ENCODE results near the gene STEAP3.

- TF ChIP-seq, protein P1, sequence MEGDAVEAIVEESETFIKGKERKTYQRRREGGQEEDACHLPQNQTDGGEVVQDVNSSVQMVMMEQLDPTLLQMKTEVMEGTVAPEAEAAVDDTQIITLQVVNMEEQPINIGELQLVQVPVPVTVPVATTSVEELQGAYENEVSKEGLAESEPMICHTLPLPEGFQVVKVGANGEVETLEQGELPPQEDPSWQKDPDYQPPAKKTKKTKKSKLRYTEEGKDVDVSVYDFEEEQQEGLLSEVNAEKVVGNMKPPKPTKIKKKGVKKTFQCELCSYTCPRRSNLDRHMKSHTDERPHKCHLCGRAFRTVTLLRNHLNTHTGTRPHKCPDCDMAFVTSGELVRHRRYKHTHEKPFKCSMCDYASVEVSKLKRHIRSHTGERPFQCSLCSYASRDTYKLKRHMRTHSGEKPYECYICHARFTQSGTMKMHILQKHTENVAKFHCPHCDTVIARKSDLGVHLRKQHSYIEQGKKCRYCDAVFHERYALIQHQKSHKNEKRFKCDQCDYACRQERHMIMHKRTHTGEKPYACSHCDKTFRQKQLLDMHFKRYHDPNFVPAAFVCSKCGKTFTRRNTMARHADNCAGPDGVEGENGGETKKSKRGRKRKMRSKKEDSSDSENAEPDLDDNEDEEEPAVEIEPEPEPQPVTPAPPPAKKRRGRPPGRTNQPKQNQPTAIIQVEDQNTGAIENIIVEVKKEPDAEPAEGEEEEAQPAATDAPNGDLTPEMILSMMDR (IDR thresholded peaks at IDR 0.05 in 4 of 5, conservative IDR thresholded peaks at IDR 0.05 in 1 of 5) = no peak
- no peak for TF ChIP-seq POLR2A (IDR thresholded peaks at IDR 0.05)
Measured at GRCh38 chr2:119222863-119223520, 642 bp upstream of the STEAP3 start.
